ENCODE measurements around the gene DAZ3. TPM values are rescaled to one million over a fixed set of nuclear protein-coding genes. Genes with fewer than 3 reads are reported as not detected.
"Not testable (repeated sequence)": the region's sequence is repeated elsewhere in the genome, so short reads cannot be mapped to it uniquely, and the experiment has no call there.

Gene DAZ3, protein sequence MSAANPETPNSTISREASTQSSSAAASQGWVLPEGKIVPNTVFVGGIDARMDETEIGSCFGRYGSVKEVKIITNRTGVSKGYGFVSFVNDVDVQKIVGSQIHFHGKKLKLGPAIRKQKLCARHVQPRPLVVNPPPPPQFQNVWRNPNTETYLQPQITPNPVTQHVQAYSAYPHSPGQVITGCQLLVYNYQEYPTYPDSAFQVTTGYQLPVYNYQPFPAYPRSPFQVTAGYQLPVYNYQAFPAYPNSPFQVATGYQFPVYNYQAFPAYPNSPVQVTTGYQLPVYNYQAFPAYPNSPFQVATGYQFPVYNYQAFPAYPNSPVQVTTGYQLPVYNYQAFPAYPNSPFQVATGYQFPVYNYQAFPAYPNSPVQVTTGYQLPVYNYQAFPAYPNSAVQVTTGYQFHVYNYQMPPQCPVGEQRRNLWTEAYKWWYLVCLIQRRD
- polyA plus RNA-seq (2013, experiment 1 of 2): not detected
- polyA plus RNA-seq (2013, experiment 2 of 2): not detected

DNA sequence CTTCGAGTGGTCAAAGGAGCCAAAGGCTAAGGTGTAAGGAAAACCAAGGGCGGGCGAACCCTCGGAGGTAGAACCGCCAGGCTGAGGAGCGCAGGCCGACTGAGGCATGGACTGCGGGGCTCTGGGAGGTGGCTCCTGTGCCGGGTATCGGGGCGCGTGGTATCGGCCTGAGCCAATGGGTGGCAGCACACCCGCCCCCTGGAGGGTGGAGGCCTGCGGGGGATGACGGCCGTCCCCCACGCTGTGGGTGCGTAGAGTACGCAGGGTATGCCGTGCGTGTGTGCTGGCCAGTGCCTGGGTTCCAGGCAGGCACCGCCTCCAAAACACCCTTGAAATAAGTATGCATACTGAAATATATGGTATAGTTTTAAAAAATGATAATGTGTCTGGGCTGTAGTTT, at the start of gene DAZ3:
TSS of gene DAZ3 (minus strand) at position 101 of the 400 bp plus-strand sequence. CDS start 208 bp downstream, outside the sequence.
- H3K4me1 ChIP-seq (ENCODE audit: insufficient read depth, low read length); H3K27me3 ChIP-seq (ENCODE audit: insufficient read depth, low read length); H3K9ac ChIP-seq (ENCODE audit: low read depth, low read length); H3K27ac ChIP-seq (ENCODE audit: low read depth, low read length); H3K4me3 ChIP-seq (ENCODE audit: low read length); H3K36me3 ChIP-seq (ENCODE audit: insufficient read depth, low read length); H3K9me3 ChIP-seq (ENCODE audit: insufficient read depth, low read depth, low read length): not testable (repeated sequence)
- no CpG with 5 or more reads among the region's 23 CpGs for WGBS

DNA sequence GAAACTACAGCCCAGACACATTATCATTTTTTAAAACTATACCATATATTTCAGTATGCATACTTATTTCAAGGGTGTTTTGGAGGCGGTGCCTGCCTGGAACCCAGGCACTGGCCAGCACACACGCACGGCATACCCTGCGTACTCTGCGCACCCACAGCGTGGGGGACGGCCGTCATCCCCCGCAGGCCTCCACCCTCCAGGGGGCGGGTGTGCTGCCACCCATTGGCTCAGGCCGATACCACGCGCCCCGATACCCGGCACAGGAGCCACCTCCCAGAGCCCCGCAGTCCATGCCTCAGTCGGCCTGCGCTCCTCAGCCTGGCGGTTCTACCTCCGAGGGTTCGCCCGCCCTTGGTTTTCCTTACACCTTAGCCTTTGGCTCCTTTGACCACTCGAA, 20.4 kb upstream of the DAZ3 start, which contains the start of gene DAZ4:
TSS of gene DAZ4 (plus strand) at position 301 of the 400 bp plus-strand sequence. CDS start 208 bp downstream, outside the sequence.
- not testable (repeated sequence) for H3K4me3 ChIP-seq (ENCODE audit: low read length); H3K9ac ChIP-seq (ENCODE audit: low read depth, low read length); H3K36me3 ChIP-seq (ENCODE audit: insufficient read depth, low read length); H3K9me3 ChIP-seq (ENCODE audit: insufficient read depth, low read depth, low read length); H3K4me1 ChIP-seq (ENCODE audit: insufficient read depth, low read length); H3K27ac ChIP-seq (ENCODE audit: low read depth, low read length); H3K27me3 ChIP-seq (ENCODE audit: insufficient read depth, low read length)
- 87% methylated on average over 3 of the region's 23 CpGs for WGBS

DNA sequence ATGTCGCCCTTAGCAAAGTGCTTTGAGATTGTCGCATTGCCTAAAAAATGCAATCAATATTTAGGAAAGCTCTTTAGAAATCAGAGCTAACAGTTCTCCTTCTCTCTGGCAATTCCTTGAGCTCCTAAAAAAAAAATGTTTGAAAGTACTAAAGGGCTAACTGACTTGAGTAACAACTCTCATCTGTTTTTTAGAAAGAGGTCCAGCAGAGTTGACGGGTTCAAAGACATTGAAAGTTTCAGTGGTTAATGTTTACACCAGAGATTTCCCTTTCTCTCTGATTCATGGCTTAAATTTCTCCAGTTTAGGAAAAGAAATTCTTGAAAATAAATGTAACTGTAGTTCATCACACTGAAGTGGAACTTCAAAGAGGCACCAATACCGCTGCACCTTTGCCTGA, 11.9 kb upstream of the DAZ3 start:
- H3K27me3 ChIP-seq (ENCODE audit: insufficient read depth, low read length); H3K4me3 ChIP-seq (ENCODE audit: low read length): not testable (repeated sequence)
- no CpG with 5 or more reads among the region's 4 CpGs for WGBS

DNA sequence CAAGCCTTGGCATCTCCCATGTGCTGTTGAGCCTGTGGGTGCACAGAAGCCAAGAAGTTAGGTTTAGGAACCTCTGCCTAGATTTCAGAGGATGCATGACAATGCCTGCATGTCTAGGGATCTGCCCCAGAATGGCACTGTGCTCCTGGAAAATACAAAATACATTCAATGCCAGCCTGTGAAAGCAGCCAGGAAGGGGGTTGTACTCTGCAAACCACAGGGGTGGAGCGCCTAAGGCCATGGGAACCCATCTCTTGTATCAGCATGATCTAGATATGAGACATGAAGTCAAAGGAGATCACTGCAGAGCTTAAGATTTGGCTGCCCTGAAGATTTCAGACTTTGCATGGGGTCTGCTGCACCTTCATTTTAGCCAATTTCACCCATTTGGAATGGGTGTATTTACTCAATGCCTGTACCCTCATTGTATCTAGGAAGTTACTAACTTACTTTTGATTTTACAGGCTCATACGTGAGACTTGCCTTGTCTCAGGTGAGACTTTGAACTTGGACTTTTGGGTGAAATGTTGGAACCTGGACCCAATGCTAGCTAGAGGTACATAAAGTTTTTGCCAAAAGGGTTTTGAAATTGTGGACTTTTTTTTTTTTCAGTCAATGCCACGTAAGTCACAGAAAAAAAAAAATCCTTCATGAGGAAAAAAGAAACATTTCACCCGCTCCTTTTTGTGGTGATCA, 11.1 kb upstream of the DAZ3 start:
- H3K4me3 ChIP-seq (ENCODE audit: low read length); H3K9ac ChIP-seq (ENCODE audit: low read depth, low read length); H3K9me3 ChIP-seq (ENCODE audit: insufficient read depth, low read depth, low read length); H3K27me3 ChIP-seq (ENCODE audit: insufficient read depth, low read length); H3K27ac ChIP-seq (ENCODE audit: low read depth, low read length); H3K4me1 ChIP-seq (ENCODE audit: insufficient read depth, low read length); H3K36me3 ChIP-seq (ENCODE audit: insufficient read depth, low read length): not testable (repeated sequence)
- WGBS: no CpG with 5 or more reads among the region's 4 CpGs

More for the DNA sequence above, 11.9 kb upstream of the DAZ3 start:
- not testable (repeated sequence) for H3K27ac ChIP-seq (ENCODE audit: low read depth, low read length); H3K9ac ChIP-seq (ENCODE audit: low read depth, low read length); H3K4me1 ChIP-seq (ENCODE audit: insufficient read depth, low read length); H3K36me3 ChIP-seq (ENCODE audit: insufficient read depth, low read length); H3K9me3 ChIP-seq (ENCODE audit: insufficient read depth, low read depth, low read length)

DNA sequence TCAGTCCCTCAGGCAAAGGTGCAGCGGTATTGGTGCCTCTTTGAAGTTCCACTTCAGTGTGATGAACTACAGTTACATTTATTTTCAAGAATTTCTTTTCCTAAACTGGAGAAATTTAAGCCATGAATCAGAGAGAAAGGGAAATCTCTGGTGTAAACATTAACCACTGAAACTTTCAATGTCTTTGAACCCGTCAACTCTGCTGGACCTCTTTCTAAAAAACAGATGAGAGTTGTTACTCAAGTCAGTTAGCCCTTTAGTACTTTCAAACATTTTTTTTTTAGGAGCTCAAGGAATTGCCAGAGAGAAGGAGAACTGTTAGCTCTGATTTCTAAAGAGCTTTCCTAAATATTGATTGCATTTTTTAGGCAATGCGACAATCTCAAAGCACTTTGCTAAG, 8.6 kb upstream of the DAZ3 start:
- not testable (repeated sequence) for H3K36me3 ChIP-seq (ENCODE audit: insufficient read depth, low read length)
- no CpG with 5 or more reads among the region's 3 CpGs for WGBS

More for the DNA sequence above, 8.6 kb upstream of the DAZ3 start:
- not testable (repeated sequence) for H3K9ac ChIP-seq (ENCODE audit: low read depth, low read length); H3K27me3 ChIP-seq (ENCODE audit: insufficient read depth, low read length); H3K4me3 ChIP-seq (ENCODE audit: low read length); H3K9me3 ChIP-seq (ENCODE audit: insufficient read depth, low read depth, low read length); H3K27ac ChIP-seq (ENCODE audit: low read depth, low read length); H3K4me1 ChIP-seq (ENCODE audit: insufficient read depth, low read length)
